Right lobe of liver (tissue), 4 donors: ENCODE data around the gene ZNF646.

Experiments used
- POLR2A ChIP-seq: fragments of 450-650 bp; IDR thresholded peaks from one replicate; pipeline ENCODE4 v1.6.1; 2017; ENCODE audit warnings: antibody characterized with exemption, mild to moderate bottlenecking
- TF ChIP-seq, protein P1 (sequence below), 4 donors: fragments of 200-600 bp in 3 of 4; fragments of 450-650 bp in 1 of 4; IDR thresholded peaks; one replicate each; pipeline versions ENCODE4 v1.5.1 to v1.8.0; 2016 to 2022; ENCODE audit warnings: antibody characterized with exemption in 4 of 4, mild to moderate bottlenecking in 2 of 4
- donor health status: DM: no; HTN: no; CAD: no.
- donor health status: DM: no; HTN: no; CAD: no.
- donor health status: DM: no; HTN: yes; CAD: no.

DNA sequence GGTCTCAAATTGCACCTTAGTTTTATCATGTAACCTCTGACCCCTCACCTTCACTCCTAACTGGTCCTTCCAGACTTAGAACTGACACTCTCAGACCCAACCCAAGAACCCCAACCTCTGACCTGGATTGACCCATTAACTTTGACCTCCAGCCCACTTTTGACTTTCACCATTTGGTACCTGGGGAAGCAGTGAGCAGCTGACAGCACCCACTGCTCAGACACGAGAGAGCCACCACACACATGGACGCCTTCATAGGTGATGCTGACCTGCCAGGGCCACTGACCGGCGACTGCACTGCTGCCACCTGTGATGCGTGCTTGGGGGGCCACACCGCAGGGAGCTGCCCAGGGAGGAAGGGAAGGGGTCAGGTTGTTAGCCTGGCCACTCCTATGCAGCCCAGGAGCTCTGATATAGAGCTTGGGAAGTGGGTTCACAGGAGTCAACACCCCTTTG lies 58.9 kb downstream of the ZNF646 start:
- no peak for TF ChIP-seq POLR2A
- TF ChIP-seq, protein P1, sequence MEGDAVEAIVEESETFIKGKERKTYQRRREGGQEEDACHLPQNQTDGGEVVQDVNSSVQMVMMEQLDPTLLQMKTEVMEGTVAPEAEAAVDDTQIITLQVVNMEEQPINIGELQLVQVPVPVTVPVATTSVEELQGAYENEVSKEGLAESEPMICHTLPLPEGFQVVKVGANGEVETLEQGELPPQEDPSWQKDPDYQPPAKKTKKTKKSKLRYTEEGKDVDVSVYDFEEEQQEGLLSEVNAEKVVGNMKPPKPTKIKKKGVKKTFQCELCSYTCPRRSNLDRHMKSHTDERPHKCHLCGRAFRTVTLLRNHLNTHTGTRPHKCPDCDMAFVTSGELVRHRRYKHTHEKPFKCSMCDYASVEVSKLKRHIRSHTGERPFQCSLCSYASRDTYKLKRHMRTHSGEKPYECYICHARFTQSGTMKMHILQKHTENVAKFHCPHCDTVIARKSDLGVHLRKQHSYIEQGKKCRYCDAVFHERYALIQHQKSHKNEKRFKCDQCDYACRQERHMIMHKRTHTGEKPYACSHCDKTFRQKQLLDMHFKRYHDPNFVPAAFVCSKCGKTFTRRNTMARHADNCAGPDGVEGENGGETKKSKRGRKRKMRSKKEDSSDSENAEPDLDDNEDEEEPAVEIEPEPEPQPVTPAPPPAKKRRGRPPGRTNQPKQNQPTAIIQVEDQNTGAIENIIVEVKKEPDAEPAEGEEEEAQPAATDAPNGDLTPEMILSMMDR (IDR thresholded peaks at IDR 0.05) = no peak
